Liver (tissue), 9 donors: ENCODE results near the gene SLC24A3. TPM values are rescaled to one million over a fixed set of nuclear protein-coding genes. Genes with fewer than 3 reads are reported as not detected.

Source experiments
- DNase-seq: peaks from one replicate; pipeline ENCODE4 v3.0.0-alpha.2; 2017; ENCODE audit warnings: low spot score
- H3K27ac ChIP-seq, 2 donors: one replicate each; pipeline ENCODE4 v1.7.0; 2013; ENCODE audit warnings: inconsistent platforms in 2 of 2, low read length in 2 of 2, control low read depth in 1 of 2, low read depth in 1 of 2, mild to moderate bottlenecking in 1 of 2
- H3K27me3 ChIP-seq, 4 donors: one replicate each; pipeline versions ENCODE4 v1.6.1 to v1.7.0; 2013; ENCODE audit warnings: low read length in 3 of 4, inconsistent platforms in 1 of 4, mild to moderate bottlenecking in 1 of 4, moderate library complexity in 1 of 4; ENCODE audit not compliant: control insufficient read depth in 4 of 4, insufficient read depth in 4 of 4
- H3K36me3 ChIP-seq, 4 donors: one replicate each; pipeline versions ENCODE4 v1.6.1 to v1.7.0; 2013; ENCODE audit warnings: low read length in 3 of 4, mild to moderate bottlenecking in 3 of 4, low read depth in 1 of 4, moderate library complexity in 1 of 4; ENCODE audit not compliant: control insufficient read depth in 4 of 4, insufficient read depth in 3 of 4
- H3K4me1 ChIP-seq, 4 donors: one replicate each; pipeline versions ENCODE4 v1.6.1 to v1.7.0; 2013; ENCODE audit warnings: low read length in 3 of 4, mild to moderate bottlenecking in 3 of 4, moderate library complexity in 1 of 4; ENCODE audit not compliant: control insufficient read depth in 4 of 4, insufficient read depth in 4 of 4
- H3K4me3 ChIP-seq, 3 donors: one replicate each; pipeline versions ENCODE4 v1.6.1 to v1.7.0; 2013; ENCODE audit warnings: low read length in 3 of 3, control low read depth in 1 of 3, low read depth in 1 of 3, mild to moderate bottlenecking in 1 of 3
- H3K9ac ChIP-seq, 2 donors: one replicate each; pipeline ENCODE4 v1.7.0; 2013; ENCODE audit warnings: low read length in 2 of 2, mild to moderate bottlenecking in 2 of 2, moderate library complexity in 2 of 2, control low read depth in 1 of 2, low read depth in 1 of 2
- H3K9me3 ChIP-seq, 4 donors: one replicate each; pipeline versions ENCODE4 v1.6.1 to v1.7.0; 2013; ENCODE audit warnings: low read length in 3 of 4; ENCODE audit not compliant: control insufficient read depth in 4 of 4
- EGR1 ChIP-seq, 2 donors: IDR thresholded peaks; 2 replicates each; pipeline ENCODE4 v1.6.1; 2016 to 2018; ENCODE audit warnings: antibody characterized with exemption in 2 of 2, low read depth in 2 of 2
- FOXA1 ChIP-seq: IDR thresholded peaks from 2 replicates; pipeline ENCODE4 v1.6.1; 2016; ENCODE audit warnings: antibody characterized with exemption
- FOXA2 ChIP-seq: IDR thresholded peaks from 2 replicates; pipeline ENCODE4 v1.6.1; 2016; ENCODE audit warnings: antibody characterized with exemption
- HNF4A ChIP-seq, 2 donors: conservative IDR thresholded peaks; 2 replicates each; pipeline ENCODE4 v1.6.1; 2016; ENCODE audit warnings: antibody characterized with exemption in 2 of 2, mild to moderate bottlenecking in 2 of 2
- HNF4G ChIP-seq: IDR thresholded peaks from 2 replicates; pipeline ENCODE4 v1.6.1; 2016; ENCODE audit warnings: antibody characterized with exemption
- JUND ChIP-seq, 2 donors: IDR thresholded peaks; 2 replicates each; pipeline ENCODE4 v1.6.1; 2016; ENCODE audit warnings: antibody characterized with exemption in 2 of 2
- RAD21 ChIP-seq, 2 donors: IDR thresholded peaks; 2 replicates each; pipeline ENCODE4 v1.6.1; 2016; ENCODE audit warnings: antibody characterized with exemption in 2 of 2, mild to moderate bottlenecking in 2 of 2
- REST ChIP-seq: IDR thresholded peaks from 2 replicates; pipeline ENCODE4 v1.6.1; 2016; ENCODE audit warnings: antibody characterized with exemption, mild to moderate bottlenecking
- RXRA ChIP-seq, 2 donors: IDR thresholded peaks; 2 replicates each; pipeline ENCODE4 v1.6.1; 2017 to 2018; ENCODE audit warnings: antibody characterized with exemption in 2 of 2, mild to moderate bottlenecking in 1 of 2
- SP1 ChIP-seq: IDR thresholded peaks from 2 replicates; pipeline ENCODE4 v1.6.1; 2018; ENCODE audit warnings: antibody characterized with exemption, mild to moderate bottlenecking
- TAF1 ChIP-seq: conservative IDR thresholded peaks from 2 replicates; pipeline ENCODE4 v1.6.1; 2016; ENCODE audit warnings: antibody characterized with exemption, mild to moderate bottlenecking
- YY1 ChIP-seq: IDR thresholded peaks from 2 replicates; pipeline ENCODE4 v1.6.1; 2016; ENCODE audit warnings: antibody characterized with exemption, mild to moderate bottlenecking
- ZBTB33 ChIP-seq: IDR thresholded peaks from 2 replicates; pipeline ENCODE4 v1.6.1; 2016; ENCODE audit warnings: antibody characterized with exemption
- WGBS: extraction: QIAGEN DNeasy Blood & Tissue Kit; methylation state at CpG from one replicate; pipeline ENCODE4 v1.1.7; 2013; 5-methylcytosine and 5-hydroxymethylcytosine counted together
- polyA plus RNA-seq, 2 donors: library from polyadenylated mRNA; stranded (reverse) in 1 of 2; unstranded in 1 of 2; fragments of 200-250 nt in 1 of 2; fragments of >200 nt in 1 of 2; fragmentation: Nextera tagmentation in 1 of 2; extraction: Ambion mirVana in 1 of 2; gene quantifications; one replicate each; pipeline versions ENCODE4 v1.2.1 to v1.2.3, GENCODE V29; 2013 to 2015
- total RNA-seq, 2 donors: library from RNA; depleted of rRNA; stranded (reverse); fragments of >200 nt; gene quantifications; one replicate each; pipeline ENCODE4 v1.2.3, GENCODE V29; 2014
- TF ChIP-seq, protein P1 (sequence below): IDR thresholded peaks from 2 replicates; pipeline ENCODE4 v1.6.1; 2016; ENCODE audit warnings: antibody characterized with exemption
- TF ChIP-seq, protein P2 (sequence below): IDR thresholded peaks from 2 replicates; pipeline ENCODE4 v1.6.1; 2016; ENCODE audit warnings: antibody characterized with exemption
- TF ChIP-seq, protein P3 (sequence below): fragments of 150-350 bp; IDR thresholded peaks from 2 replicates; pipeline ENCODE4 v1.5.1; 2017; ENCODE audit warnings: improper control_type of control experiment, low read depth, low read length; ENCODE audit not compliant: missing input control
- donor health status: healthy.
- donor health status: healthy.
- donor health status: healthy.
- donor health status: healthy.
- donor health status: healthy.

The SLC24A3 gene
- total and polyA plus RNA-seq, 4 donors: 0.28 to 1.8 (median 0.46) TPM

DNA sequence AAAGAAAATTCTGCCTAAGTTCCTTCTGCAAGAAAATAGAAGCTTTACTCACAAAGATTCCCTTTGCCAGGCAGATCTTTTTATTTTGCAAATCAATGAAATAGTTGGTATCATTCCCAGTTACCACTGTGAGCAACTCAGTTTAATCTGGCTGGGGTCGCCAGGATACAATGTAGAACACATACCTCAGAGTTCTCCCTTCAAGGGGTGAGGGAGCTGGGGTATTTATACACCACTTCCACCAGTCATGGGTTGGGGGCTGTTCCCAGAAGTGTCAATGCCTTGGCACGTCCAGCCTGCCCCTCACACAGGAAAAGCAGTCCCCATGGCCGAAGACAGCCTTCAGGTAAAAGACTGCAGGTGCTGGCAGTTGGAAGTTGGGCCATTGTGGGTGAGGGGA is 86.2 kb downstream of the SLC24A3 start:
- Histone ChIP-seq H3K9ac (no peak overlapping the region), H3K4me3 (no peak overlapping the region), H3K27me3 (peaks cover 0 to 3% (median 0%) of the 10 kb centered on the region in 4 donors), H3K9me3 (peaks cover 1 to 12% (median 3%) of the 10 kb centered on the region in 4 donors), H3K36me3 (no peaks in the 10 kb centered on the region), H3K27ac (no peak overlapping the region), H3K4me1 (no peaks in the 10 kb centered on the region)
- DNase-seq: no peak
- TF ChIP-seq, protein P1, sequence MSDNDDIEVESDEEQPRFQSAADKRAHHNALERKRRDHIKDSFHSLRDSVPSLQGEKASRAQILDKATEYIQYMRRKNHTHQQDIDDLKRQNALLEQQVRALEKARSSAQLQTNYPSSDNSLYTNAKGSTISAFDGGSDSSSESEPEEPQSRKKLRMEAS: no peak
- no peak for TF ChIP-seq REST
- no peak for TF ChIP-seq RXRA (IDR thresholded peaks at IDR 0.05)
- TF ChIP-seq JUND (IDR thresholded peaks at IDR 0.05): no peak
- TF ChIP-seq FOXA1: no peak
- TF ChIP-seq RAD21 (IDR thresholded peaks at IDR 0.05): no peak
- TF ChIP-seq HNF4A (conservative IDR thresholded peaks at IDR 0.05): no peak
- no peak for TF ChIP-seq TAF1
- no peak for TF ChIP-seq HNF4G
- 54% methylated on average over 3 of the region's 3 CpGs for WGBS

DNA sequence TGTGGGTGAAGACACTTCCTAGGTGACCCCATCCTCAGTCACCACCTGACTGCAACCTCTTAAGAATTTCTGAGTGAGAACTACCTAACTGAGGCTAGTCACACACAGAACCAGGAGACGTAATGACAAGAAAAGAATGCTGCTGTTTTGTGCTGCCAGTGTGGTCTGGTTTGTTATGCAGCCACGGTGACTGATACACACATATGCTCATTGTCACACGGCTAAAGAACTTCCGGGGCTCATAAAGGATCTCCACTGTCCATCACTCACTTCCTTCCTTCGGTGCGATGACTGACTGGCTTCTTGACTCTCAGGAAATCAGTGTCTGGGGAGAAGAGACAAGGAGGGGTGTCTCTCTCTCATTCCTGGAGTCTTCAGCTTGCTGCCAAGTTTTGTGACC is 88.0 kb downstream of the SLC24A3 start:
- Histone ChIP-seq H3K27me3 (peaks cover 0 to 3% (median 0%) of the 10 kb centered on the region in 4 donors), H3K4me1 (no peaks in the 10 kb centered on the region), H3K4me3 (no peak overlapping the region), H3K27ac (no peak overlapping the region), H3K9ac (no peak overlapping the region), H3K36me3 (no peaks in the 10 kb centered on the region), H3K9me3 (peaks cover 1 to 10% (median 3%) of the 10 kb centered on the region in 4 donors)
- no peak for TF ChIP-seq RXRA (IDR thresholded peaks at IDR 0.05)
- TF ChIP-seq, protein P2, sequence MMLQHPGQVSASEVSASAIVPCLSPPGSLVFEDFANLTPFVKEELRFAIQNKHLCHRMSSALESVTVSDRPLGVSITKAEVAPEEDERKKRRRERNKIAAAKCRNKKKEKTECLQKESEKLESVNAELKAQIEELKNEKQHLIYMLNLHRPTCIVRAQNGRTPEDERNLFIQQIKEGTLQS: no peak
- TF ChIP-seq, protein P3, sequence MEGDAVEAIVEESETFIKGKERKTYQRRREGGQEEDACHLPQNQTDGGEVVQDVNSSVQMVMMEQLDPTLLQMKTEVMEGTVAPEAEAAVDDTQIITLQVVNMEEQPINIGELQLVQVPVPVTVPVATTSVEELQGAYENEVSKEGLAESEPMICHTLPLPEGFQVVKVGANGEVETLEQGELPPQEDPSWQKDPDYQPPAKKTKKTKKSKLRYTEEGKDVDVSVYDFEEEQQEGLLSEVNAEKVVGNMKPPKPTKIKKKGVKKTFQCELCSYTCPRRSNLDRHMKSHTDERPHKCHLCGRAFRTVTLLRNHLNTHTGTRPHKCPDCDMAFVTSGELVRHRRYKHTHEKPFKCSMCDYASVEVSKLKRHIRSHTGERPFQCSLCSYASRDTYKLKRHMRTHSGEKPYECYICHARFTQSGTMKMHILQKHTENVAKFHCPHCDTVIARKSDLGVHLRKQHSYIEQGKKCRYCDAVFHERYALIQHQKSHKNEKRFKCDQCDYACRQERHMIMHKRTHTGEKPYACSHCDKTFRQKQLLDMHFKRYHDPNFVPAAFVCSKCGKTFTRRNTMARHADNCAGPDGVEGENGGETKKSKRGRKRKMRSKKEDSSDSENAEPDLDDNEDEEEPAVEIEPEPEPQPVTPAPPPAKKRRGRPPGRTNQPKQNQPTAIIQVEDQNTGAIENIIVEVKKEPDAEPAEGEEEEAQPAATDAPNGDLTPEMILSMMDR: no peak
- no peak for TF ChIP-seq ZBTB33
- TF ChIP-seq HNF4A (conservative IDR thresholded peaks at IDR 0.05): no peak
- TF ChIP-seq REST: no peak
- TF ChIP-seq SP1: no peak
- no peak for TF ChIP-seq JUND (IDR thresholded peaks at IDR 0.05)
- no peak for TF ChIP-seq EGR1 (IDR thresholded peaks at IDR 0.05; ENCODE audit: low read depth in 2 of 2)
- no peak for TF ChIP-seq TAF1
- TF ChIP-seq RAD21 (IDR thresholded peaks at IDR 0.05): no peak
- no peak for TF ChIP-seq YY1
- TF ChIP-seq FOXA2: no peak
- 84% methylated on average over 6 of the region's 6 CpGs for WGBS
- no peak for DNase-seq
